GM12801 (cell line): ENCODE measurements around the gene FREM1.

Source experiments
- TF ChIP-seq, protein P1 (sequence below): IDR thresholded peaks from one replicate; pipeline ENCODE4 v1.5.1; 2011; ENCODE audit warnings: control low read depth; ENCODE audit not compliant: insufficient read length; ENCODE audit errors: extremely low read depth

Gene FREM1

DNA sequence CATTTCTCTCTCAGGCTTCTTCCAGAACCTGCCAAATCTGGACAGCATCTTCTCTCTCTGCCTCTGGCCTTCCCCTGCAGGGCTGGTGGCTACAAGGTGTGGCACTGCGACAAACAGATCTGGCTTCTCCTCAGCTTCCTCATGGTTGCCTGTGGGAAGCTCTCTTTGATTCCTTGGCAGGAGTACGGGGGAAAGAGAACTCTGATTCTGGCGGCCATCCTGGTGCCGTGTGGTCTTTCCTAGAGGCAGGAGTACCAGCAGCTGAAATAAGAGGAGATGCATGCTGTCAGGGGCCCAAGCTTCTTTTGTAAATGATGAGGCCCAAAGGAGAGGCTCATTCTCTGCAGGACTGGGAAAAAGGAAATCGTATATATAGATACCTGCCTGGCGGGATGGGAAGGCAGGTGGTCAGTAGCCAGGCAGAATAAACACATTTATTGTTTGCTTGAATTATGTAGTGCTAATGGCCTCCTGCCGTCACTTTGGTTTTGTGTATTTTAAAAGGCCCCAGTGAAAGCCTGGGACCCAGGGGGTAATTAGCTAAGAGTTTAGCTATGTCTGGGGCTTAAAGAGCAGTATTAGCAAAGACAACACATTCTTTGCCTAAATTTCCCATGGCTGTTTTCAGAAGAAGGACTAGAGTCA is 187.7 kb downstream of the FREM1 start, which contains the start of gene CER1:
Gene CER1, minus strand, starts transcription at position 343 of the 645 bp plus-strand sequence. Its CDS starts 61 bp downstream, at position 282.
- TF ChIP-seq, protein P1, sequence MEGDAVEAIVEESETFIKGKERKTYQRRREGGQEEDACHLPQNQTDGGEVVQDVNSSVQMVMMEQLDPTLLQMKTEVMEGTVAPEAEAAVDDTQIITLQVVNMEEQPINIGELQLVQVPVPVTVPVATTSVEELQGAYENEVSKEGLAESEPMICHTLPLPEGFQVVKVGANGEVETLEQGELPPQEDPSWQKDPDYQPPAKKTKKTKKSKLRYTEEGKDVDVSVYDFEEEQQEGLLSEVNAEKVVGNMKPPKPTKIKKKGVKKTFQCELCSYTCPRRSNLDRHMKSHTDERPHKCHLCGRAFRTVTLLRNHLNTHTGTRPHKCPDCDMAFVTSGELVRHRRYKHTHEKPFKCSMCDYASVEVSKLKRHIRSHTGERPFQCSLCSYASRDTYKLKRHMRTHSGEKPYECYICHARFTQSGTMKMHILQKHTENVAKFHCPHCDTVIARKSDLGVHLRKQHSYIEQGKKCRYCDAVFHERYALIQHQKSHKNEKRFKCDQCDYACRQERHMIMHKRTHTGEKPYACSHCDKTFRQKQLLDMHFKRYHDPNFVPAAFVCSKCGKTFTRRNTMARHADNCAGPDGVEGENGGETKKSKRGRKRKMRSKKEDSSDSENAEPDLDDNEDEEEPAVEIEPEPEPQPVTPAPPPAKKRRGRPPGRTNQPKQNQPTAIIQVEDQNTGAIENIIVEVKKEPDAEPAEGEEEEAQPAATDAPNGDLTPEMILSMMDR, result no peak

DNA sequence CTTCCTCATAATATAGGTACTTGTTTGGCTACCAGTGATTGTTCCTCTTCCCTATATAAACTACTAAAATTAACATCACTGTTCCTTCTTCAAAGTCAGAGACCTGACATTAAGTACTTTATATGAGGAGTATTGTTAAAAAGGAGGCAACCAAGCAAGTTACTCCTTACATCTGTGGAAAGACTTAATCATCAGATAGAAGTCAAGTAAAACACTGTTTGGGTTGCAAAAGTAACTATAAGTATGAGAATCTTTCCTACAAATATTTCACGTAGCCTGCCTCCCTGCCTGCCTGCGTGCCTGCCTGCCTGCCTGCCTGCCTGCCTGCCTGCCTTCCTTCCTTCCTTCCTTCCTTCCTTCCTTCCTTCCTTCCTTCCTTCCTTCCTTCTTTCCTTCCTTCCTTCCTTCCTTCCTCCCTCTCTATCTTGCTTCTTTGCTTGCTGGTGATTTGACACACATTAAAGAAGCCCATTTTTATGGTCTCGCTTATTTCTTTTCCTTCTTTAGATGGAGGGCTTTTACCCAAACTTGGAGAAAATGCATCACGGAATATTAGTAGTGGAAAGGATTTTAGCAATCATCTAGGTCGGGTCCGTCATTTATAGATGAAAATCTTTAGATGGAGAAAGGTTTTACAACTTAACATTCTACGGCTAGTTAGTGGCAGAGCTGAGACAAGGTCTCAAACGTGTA is 190.9 kb downstream of the FREM1 start:
- TF ChIP-seq, protein P1, result no peak

DNA sequence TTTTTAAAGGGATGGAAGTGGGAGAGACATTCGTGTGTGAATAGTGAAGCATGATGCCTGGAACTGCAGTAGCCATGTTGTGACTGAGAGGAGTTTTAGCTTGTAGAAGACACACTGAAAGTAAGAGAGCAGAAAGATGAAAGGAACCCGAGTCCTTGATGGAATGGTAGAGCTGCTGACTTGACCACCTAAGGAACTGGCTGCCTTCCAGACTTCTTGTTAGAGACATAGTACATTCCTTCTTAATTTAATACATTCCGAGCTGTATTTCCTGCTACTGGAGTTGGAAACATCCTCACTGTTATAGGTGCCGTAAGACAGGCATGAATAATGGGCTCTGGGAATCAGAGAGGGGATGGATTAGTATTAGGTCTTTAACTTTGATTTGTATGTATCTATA is 195.1 kb downstream of the FREM1 start:
- TF ChIP-seq, protein P1, result no peak

DNA sequence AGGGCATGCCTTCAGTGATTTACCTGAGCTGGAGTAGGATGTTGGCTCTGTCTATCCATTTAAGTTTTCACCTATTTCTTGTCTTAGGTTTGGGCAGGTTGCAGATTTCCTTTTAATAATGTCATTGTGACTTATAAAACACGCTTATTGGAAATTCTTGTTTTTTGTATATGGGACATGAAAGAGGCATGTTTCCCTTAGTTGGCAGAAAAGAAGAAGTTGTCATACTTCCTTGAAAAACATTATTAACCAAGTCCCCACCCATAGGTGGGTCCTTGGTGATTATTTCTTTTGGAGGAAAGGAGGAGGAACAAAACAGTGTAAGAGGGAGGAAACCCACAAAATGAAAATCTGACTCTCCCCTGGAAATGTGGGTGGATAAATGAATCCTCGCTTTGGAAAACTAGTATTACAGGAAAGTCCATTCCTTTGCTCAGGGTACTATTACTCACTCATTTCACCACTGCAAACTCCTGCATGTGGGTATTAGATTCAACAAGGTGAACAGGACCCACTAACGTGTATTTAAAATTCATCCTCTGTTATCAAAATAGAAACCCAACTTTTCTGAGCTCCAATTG is 197.0 kb downstream of the FREM1 start:
- TF ChIP-seq, protein P1, result no peak

DNA sequence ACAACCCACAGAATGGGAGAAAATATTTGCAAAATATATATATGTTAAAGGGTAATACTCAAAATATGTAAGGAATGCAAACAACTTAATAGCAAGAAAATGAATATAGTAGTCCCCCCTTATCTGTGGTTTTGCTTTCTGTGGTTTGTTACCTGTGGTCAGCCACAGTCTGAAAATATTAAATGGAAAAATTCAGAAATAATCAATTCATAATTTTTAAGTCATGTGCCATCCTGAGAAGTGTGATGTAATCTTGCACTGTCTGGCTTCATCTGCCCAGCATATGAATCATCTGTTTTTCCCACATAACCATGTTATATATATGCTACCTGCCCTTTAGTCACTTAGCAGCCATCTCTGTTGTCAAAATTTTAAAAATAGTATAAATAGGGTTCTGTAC is 199.4 kb downstream of the FREM1 start:
- TF ChIP-seq, protein P1, result no peak

DNA sequence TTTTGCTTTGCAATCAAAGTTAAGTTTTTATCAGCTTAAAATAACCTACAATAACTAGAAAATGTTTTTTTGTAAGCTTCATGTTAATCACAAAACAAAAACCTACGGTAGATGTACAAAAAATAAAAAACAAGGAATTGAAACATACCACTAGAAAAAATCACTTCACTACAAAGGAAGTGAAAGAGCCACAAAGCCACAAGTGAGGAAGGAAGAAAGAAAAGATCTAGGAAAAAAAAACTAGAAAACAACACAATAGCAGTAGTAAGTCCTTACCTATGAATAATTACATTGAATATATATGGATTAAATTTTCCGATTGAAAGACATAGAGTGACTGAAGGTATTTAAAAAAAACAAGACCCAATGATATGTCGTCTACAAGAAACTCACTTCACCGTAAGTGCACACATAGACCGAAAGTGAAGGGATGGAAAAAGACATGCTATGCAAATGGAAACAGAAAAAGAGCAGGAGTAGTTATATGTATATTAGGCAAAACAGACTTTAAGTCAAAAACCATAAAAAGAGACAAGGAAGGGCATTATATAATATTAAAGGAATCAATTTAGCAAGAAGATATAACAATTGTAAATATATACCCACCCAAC is 203.6 kb downstream of the FREM1 start:
- TF ChIP-seq, protein P1, result no peak

DNA sequence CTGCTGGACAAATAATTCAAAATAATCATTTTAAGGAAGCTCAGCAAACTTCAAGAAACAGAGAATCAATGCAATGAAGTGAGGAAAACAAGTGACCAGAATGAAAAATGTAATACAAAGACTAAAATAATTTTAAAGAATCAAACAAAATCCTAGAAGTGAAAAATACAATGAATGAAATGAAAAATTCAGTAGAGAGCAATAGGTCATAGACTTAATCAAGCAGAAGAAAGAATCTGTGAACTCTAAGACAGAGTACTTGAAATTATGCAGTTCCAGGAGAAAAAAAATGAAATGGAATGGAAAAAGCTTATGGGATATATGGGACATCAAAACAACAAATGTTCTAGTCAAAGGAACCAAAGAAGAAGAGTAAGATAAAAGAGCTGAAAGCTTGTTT is 205.1 kb downstream of the FREM1 start:
- TF ChIP-seq, protein P1, result no peak
